GM19328 (cell line): Measurements from ENCODE around the gene KATNAL2.

Source experiments
- ATAC-seq: cut with Tn5 transposase; IDR thresholded peaks from one replicate; pipeline ENCODE4 v1.9.1; 2021; ENCODE audit warnings: mild to moderate bottlenecking, moderate library complexity; ENCODE audit not compliant: unreplicated experiment

KATNAL2 gene

GRCh38 chr18:46917108-46917802 lies at the start of gene KATNAL2, which contains the start of gene PIAS2:
KATNAL2 (plus strand) TSS chr18:46917602; CDS start chr18:46946873, 29,271 bp downstream.
PIAS2 (minus strand) TSS chr18:46917507; CDS start chr18:46917345, 162 bp downstream.
- ATAC-seq, result peak; percentile 82

- no peak for ATAC-seq
These were observed 49.1 kb upstream of the KATNAL2 start for GRCh38 chr18:46868169-46868921.

GRCh38 chr18:46877329-46877987 lies 39.9 kb upstream of the KATNAL2 start:
- ATAC-seq, result no peak

- ATAC-seq, result no peak
These were observed 34.2 kb upstream of the KATNAL2 start for GRCh38 chr18:46883180-46883579.

GRCh38 chr18:46886893-46887292 lies 30.5 kb upstream of the KATNAL2 start:
- no peak for ATAC-seq

- no peak for ATAC-seq
These were observed 28.4 kb upstream of the KATNAL2 start for GRCh38 chr18:46888965-46889364.

GRCh38 chr18:46891742-46892214 lies 25.6 kb upstream of the KATNAL2 start:
- peak; percentile 79 for ATAC-seq

- no peak for ATAC-seq
These were observed 24.6 kb upstream of the KATNAL2 start for GRCh38 chr18:46892842-46893241.

- no peak for ATAC-seq
These were observed 24.0 kb upstream of the KATNAL2 start for GRCh38 chr18:46893360-46893759.

GRCh38 chr18:46894124-46894523 lies 23.3 kb upstream of the KATNAL2 start:
- no peak for ATAC-seq

- no peak for ATAC-seq
These were observed 18.0 kb upstream of the KATNAL2 start for GRCh38 chr18:46899274-46899948.

- no peak for ATAC-seq
These were observed 14.0 kb upstream of the KATNAL2 start for GRCh38 chr18:46903406-46903805.

- ATAC-seq, result no peak
These were observed 7.9 kb upstream of the KATNAL2 start for GRCh38 chr18:46909497-46909896.

- no peak for ATAC-seq
These were observed 6.5 kb upstream of the KATNAL2 start for GRCh38 chr18:46910856-46911255.

GRCh38 chr18:46915800-46916550 lies 1.4 kb upstream of the KATNAL2 start:
- ATAC-seq, result no peak

GRCh38 chr18:46916551-46917107 lies 773 bp upstream of the KATNAL2 start:
- ATAC-seq, result no peak

- ATAC-seq, result no peak
These were observed 600 bp downstream of the KATNAL2 start for GRCh38 chr18:46917803-46918600.

GRCh38 chr18:46920067-46920466 lies 2.7 kb downstream of the KATNAL2 start:
- ATAC-seq, result no peak

GRCh38 chr18:46920653-46921052 lies 3.3 kb downstream of the KATNAL2 start:
- ATAC-seq, result no peak
